Fibroblast of skin of left quadriceps (primary cell): ENCODE measurements around the gene MAN2B2.

Source experiments
- DNase-seq, 2 experiments: peaks; one replicate each; pipeline ENCODE4 v3.0.0-alpha.2; 2013; ENCODE audit warnings: low read depth in 2 of 2

Gene MAN2B2

DNA sequence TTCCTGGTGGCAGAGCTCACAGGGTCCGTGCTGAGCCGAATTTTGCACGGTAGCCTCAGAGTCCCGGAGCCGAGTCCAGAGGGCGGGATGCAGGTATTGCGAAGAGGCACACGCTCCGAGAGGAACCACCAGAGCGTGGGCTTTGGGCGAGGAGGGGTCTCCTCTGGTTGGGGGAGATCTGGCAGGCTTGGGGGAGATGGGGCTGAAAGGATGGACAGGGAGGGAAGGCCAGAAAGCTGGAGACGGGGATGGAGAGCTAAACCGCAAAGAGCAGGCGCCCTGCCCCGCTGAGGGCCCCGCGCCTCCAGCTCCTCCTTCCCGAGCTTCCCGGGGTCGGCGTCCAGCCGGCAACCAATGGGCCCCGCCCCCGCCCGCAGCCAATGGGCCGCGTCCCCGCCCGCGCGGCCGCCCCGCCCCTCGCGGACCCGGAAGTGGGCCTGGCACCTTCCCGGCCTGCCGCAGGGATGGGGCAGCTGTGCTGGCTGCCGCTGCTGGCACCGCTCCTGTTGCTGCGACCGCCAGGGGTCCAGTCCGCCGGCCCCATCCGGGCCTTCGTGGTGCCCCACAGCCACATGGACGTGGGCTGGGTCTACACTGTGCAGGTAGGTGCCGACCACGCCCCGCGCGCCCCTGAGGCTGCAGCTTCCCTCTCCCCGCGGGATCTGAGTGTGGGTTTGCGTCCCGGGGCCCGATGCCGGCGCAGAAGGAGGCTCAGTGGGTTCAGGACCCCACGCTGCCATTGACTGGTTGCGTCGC is at the start of gene MAN2B2:
TSS of gene MAN2B2 (plus strand) at position 443 of the 756 bp plus-strand sequence. CDS start at position 465, 22 bp downstream.
- peak; percentile 40 to 54 for DNase-seq

DNA sequence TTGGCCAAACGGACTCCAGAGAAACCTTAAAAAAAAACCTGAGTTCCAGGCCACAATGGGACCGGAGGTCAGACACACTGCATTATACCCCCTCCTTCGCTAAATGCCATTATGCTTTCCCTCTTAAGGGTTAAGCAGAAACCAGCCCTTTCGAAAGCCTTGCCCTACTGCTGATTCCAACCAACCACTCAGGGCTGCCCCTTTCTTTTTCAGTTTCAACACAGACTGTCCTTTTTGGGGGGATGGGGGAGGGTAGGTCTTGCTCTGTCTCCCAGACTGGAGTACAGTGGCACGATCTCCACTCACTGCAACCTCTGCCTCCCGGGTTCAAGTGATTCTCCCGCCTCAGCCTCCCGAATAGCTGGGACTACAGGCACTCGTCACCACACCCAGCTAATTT is 49.5 kb upstream of the MAN2B2 start:
- no peak for DNase-seq

DNA sequence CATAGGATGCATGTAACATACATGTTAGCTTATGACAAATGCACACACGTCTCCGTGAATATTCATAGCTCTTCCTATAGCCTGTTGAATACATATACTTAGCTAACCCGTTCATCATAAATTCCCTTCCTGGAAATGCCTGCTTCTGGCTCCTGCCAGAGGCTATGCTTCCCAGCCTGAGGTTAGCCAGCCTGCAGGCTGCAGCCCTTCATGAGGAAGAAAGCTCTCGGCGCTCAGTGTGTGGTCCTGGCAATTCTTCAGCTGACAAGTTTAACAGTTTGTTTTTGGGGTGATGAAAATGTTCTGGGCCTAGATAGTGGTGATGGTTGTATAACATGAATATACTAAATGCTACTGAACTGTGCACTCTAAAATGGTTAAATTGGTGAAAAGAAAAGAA is 48.8 kb upstream of the MAN2B2 start:
- DNase-seq: no peak

DNA sequence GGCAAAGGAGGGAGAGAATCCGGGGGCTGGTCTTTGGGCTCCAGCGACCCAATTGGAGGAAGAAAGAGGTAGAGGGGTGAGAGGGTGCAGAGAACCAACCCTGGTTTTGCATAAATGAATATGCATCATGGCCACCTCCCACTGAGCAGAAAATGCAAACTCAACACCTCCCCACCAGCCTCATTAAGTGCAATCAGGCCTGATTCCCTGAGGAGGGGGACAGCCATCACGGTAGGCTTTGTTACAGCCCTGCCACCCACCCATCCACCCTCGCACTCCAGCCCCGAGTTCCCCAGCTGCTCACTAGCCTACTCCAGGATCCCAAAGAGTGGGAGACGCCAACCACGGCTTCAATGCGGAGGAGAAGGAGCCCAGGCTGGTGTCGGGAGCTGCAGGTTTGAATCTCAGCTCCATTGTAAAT is 48.3 kb upstream of the MAN2B2 start:
- no peak for DNase-seq

DNA sequence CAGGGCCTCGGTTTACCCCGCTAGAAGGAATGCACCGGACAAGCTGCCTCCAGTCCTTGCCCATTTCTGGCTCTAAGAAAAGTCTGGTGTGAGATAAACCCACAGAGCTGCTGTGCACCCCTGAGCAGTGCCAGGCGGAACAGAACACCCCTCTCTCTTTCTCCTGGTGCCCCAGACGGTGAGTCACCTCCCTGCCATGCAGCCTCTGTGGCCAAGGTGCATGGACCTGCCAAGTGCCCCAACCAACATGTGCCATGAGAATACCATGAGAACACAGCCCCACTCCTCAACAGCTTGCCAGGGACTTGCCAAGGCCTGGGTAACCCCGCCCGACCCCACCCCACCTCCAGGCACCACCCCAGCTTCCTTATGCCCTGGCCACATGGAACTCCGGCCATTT is 47.7 kb upstream of the MAN2B2 start:
- DNase-seq: no peak

DNA sequence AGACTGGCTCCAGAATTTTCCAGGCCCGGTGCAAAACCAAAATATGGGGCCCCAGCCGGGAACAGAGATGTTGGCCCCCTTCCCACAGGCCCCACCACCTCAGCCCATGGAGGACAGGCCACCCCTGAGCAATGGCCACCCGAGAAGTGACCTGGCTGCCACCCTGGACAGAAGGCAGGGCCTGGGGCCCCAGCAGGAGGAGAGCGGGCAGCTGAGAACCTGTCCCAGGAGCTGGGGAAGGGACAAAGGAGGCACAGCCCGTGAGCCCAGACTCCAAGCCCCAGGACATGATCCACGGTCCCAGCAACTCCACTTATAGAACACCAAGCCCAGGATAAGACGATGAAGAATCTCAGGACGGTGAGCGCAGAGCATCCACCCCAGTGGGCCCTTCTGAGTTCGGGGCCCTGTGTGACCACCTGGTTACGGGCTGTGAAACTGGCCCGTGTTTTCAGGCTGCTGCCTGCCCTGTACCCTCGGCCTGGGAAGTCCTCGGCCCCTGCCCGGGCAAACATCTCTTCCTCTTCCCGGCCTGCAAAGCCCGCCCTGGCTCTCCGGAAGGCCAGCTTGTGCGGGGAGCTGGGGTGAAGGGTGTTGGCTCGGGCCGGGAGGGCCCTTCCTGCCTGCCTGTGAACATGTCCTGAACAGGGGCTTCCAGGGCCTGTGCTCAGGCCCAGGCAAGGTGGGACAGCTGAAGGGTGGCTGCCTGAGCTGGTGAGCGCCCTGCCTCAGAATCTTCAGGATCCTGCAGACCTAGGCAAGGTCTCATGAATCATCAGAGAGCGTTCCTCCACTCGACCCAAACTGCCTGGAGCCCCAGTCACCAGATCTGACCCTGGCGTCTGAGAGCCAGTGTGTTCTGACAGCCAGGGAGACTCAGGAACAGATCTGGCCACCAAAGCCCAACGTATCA is 47.0 kb upstream of the MAN2B2 start:
- DNase-seq: no peak

DNA sequence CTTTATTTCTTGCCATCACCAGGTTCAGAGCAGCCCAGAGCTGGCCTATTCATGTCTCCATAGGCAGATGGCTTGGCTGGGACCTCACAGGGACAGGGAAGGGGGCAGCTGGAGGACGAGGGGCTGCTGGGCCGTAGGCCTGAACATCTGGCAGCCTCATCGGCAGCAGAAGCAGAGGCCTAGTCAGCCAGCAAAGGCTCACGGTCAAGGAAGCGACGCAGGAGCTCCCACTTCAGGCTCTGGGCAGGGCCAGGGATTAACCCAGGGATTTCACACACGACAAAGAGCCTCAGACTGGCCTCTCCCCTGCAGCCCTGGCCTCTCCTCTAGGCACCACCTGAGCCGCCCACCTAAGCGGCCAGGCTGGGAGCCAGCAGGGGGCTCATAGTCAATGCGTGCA is 46.0 kb upstream of the MAN2B2 start:
- no peak for DNase-seq

DNA sequence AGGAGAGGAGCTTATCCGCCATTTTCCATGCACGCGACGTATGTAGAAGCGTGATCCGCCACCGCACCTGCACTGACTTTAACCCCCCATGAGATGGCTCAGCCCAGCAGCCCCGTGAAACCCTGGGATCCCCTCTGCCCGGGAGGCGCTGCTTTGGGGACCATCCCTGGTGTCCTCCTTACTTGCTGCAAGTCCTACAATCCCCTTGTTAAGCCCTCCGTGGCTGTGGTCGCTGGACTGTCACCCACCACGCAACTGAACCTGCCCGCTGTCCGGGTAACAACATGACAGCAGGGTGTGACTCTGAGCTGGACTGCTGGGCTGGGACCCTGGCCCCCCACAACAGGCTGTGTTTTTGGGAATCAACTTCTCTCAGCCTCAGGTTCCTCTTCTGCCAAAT is 44.7 kb upstream of the MAN2B2 start:
- DNase-seq: no peak

DNA sequence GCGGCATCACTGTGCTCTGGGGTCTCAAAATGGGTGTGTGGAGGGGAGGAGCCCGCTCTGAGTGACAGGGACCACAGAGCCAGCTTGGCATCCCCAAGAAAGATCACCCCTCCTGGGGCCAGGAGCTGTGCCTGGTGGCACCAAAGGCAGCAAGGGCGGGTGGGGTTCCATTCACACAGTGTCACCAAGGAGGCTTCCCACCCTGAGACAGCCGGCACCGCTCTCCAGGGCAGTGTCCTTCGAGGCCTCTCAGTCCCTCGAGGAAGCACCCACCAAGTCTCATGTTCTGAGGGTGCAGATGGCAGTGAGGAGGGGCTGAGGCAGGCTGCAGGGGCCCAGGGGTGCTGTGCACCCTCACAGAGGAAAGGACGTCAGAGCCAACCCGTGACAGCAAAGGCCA is 44.0 kb upstream of the MAN2B2 start:
- no peak for DNase-seq

DNA sequence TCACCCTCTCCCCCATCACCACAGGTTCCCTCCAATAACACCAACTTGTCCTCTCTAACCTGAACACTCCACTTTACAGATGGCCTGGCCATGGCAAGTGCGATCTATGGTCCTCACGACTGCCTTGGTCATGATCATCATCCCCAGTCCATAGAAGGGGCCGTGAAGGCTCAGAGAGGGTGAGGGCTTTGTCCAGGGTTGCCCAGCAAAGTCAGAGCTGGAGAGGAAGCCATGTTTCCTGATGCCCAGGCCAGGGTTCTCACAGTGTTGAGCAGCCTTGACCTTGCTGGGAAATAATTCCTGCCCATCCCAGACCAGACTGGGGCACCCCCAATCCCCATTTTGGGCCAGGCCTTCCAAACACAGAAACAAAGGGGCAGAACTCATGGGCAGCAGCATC is 42.9 kb upstream of the MAN2B2 start:
- no peak for DNase-seq

DNA sequence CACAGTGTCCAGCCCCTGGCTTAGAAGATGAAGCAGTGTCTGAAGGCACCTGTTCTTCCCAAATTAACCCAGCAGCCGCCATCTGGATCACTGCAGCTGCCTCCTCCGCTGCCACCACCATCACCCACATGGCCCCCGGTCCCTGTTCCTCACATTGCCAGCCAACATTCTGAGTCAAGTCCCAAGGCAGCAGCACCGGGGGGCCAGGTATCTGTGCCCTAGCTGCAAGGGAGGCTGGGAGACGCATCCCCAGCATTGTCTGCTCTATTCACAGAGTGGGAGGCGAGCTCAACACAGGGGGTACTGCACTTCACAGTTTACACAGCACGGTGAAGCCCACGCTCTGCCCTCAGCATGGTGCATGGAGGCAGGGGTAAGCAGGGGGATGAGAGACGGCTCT is 42.3 kb upstream of the MAN2B2 start:
- no peak for DNase-seq

DNA sequence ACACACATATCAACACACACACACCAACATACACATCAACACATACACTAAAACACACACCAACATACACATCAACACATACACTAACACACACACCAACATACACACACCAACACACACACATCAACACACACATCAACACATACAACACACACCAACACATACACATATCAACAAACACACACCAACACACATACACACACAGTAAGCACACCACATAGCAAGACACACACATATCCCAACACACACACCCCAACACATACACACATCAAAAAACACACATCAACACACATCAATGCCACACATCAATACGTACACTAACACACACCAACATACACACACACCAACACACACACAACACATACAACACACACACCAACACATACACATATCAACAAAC is 40.9 kb upstream of the MAN2B2 start:
- DNase-seq: no peak

DNA sequence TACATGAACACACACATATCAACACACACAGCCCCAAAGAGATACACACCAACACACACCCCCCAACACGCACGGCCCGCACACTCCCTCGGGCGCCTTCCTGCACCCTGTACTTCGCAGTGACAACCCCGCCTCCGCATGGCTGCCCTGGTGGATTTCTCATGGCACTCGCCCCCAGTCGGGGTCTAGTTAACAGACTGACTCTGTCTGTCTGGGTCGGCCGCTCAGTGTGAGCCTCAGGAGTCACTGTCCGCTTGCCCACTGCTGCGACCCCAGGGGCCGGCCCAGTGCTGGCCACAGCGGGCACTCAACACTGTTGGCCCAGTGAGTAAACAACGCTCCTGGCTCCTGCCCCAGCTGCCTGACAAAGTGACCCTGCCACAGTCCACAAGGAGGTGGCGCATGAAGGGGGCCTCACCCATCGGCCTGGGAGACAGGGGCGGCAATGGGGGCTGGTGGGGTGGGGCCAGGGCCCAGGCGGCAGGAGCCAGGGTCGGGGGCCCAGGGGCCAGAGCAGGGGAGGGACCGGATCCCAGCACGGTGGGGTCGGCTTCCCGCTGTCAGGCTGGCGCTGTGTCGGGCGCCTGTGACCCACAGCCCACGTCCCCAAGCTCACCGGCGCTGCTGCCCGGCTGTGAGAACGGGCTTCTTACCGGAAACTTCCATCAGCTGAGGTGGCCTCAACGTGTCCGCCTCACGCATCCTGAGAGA is 40.2 kb upstream of the MAN2B2 start:
- no peak for DNase-seq

DNA sequence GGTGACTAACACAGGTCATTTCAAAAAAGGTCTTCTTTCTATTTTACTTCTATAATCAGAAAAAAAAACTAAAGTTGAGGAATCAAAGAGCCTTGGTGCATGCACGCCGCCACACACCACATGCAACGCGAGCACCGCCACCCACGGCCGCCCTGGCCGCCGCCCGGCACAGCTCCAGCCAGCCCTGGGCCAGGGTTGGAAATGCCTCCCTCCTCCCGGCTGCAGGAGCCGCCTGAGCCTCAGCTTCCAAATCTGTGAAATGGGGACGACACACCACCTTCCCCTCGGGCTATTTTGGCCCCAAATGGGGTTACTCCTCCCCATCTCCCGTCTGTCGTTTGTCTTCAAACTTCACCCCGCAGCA is 39.7 kb upstream of the MAN2B2 start:
- no peak for DNase-seq

DNA sequence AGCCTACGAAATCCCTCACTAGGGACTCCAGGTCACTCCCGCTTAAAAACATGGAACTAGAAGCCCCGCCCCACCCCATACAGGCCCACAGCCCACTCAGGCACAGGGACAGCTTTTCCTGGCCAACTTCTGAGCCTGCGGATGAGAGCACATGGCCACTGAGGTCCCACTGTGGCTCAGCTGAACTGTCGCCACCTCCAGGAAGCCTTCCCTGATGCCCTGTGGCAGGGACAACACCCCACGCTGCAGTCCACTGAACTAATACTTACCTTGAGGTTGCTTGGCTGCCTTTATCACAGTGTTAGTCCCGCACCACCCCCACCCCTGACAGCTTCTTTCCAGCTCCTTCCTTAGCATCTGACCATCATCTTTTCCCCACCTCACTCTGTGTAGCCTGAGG is 39.3 kb upstream of the MAN2B2 start:
- no peak for DNase-seq

DNA sequence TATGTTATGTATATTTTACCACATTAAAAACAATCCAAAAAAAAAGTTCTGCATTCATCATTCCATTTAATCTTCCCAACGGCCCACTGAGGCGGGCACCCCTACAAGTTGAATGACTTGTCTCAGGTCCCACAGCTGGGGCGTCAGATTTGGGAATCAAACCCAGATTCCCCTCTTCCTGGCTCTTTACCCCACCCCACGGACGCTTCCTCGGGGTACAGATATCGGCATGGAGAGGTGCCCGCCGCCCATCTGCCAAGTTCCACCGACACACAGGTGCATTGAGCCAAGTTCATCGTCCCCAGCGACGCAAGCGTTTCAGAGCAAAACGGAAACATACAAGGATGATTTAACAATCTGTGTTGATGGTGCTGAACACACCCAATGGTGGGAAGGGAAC is 36.9 kb upstream of the MAN2B2 start:
- DNase-seq: no peak

DNA sequence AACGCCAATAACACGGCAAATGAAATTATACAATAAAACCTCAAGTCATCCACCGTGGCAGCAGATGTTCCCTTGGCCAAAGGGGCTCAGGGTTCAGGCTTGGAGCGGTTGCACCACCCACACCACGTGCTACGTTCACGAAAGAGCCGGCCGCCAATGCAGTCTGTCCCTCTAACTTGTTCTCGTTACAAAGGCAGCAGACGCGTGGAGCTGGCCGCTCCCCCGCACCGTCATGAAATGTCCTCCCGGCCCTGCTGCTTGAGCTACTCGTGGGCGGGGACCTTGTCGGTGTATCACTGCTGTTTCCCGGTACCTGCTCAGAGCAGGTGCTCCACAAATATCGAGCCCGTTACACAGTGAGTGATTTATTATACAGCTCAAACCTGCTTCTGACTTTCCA is 36.4 kb upstream of the MAN2B2 start:
- no peak for DNase-seq

DNA sequence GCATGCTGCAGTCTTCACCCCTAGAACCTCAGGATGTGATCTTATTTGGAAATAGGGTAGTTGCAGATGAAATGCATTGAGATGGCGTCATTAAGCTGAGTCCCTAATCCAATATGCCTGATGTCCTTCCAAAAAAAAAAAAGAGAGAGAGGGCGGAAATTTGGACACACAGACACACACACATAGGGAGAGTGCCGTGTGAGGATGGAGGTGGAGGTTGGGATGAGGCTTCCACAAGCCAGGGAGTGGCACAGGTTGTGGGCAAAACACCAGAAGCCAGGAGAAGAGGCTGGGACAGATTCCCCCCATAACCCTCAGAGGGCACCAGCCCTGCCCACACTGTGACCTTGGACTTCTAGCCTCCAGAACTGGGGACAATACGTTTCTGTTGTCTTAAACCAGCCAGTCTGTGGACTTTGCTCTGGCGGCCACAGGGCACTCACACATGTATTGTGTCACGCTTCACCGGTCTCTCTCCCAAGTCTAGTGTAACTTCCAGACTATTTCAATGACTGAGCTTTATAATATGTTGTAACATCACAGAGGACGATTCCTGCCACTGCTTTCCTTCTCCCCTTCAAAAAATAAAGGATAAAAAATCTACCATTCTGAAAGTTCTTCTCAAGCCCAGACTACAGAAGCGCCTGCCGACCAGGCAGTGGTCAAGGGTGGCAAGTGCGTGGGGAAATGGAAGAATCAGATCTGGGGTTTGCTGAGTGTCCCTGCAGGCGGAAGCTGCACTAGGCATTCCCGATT is 35.8 kb upstream of the MAN2B2 start:
- no peak for DNase-seq

DNA sequence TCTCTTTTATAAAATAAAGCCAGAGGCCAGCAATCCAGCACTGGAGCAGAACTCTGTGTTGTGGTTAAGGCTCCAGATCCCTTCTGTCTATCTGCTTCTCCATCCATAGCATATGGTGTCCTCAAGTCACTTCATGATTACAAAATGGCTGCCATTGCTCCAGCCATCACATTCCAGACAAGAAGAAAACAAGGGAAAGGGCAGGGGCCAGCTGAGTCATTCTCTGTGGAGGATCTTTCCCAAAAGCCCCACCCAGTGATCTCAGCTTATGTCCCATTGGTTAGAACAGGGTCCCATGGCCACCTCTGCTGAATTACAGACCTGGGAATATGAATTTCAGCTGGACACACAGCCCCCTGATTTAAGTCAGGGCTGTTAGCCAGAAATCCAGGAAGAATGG is 34.1 kb upstream of the MAN2B2 start:
- DNase-seq: no peak

DNA sequence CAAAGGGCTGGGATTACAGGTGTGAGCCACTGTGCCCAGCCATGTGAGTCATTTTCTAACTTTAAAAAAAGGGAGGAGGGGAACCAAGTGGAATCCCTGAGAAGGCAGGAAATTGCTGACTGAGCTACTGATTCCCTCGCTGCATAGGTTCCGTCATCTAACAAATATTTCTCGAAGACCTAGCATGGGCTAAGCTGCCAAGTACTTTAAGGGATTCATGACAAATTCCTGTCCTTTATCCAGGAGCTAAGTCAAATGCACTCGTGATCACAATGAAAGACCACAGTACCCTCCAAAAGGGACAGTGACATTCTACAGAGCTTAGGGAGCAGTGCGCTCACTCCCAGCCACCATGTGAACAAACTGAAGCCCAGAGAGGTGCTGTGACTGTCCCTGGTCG is 33.2 kb upstream of the MAN2B2 start:
- DNase-seq: no peak

DNA sequence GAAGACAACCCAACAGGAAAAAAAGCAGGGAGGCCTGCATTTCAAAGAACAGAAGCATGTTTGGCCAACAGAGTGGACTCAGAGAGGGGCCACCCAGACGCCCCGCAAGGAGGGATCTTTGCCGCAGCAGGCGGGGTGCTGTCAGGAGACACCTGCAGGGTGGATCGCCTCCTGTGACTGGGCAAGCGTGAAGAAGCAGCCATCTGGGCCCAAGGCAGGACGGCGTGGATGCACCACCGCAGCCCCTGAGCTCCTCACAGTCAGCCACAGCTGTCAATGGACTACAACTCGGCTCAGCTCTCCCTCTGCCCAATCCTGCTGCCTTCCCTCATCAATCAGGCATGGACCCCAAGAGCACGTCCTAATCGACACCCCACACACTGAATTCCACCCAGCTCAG is 32.0 kb upstream of the MAN2B2 start:
- DNase-seq: no peak

DNA sequence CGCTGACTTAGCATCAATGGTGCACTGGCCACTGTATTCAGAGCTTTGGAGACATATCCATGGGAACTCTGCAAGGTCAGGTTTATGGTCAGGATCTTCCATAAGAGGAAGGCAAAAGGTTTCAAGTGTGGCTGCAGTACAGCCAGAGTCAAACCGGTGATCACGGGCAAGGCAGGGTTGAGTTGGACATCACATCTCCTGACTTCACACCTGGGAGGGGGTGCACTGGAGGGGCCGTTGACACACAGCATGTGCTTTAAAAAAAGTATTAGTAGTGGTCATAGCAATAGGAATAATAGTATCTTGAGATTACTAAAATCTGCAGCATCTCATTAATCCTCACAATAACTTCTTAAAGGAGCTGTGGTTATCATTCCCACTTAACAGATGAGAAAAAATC is 28.9 kb upstream of the MAN2B2 start:
- DNase-seq: no peak
